K562 (cell line): ENCODE data around the gene PLA2G4A.

Experiments used
- BRCA1 ChIP-seq, 2 experiments: fragments of 450-650 bp in 1 of 2; sonication (generic) in 1 of 2; formaldehyde crosslinking in 1 of 2; IDR thresholded peaks; 2 replicates each; pipeline versions ENCODE4 v1.5.0 to v1.6.1; 2017 to 2020; ENCODE audit warnings: mild to moderate bottlenecking in 1 of 2, missing genetic modification reagents in 1 of 2
- CHD2 ChIP-seq: IDR thresholded peaks from 2 replicates; pipeline ENCODE4 v1.6.1; 2011; ENCODE audit warnings: low read depth, low read length
- IRF1 ChIP-seq: sonication (generic); formaldehyde crosslinking; IDR thresholded peaks from 2 replicates; pipeline ENCODE4 v1.8.0; 2022; ENCODE audit warnings: missing genetic modification reagents, mild to moderate bottlenecking, borderline replicate concordance
- PYGO2 ChIP-seq: fragments of 450-650 bp; IDR thresholded peaks from 2 replicates; pipeline ENCODE4 v1.6.1; 2016; ENCODE audit warnings: mild to moderate bottlenecking, missing genetic modification characterization, moderate library complexity, missing compliant biosample characterization
- TCF7L2 ChIP-seq: fragments of 150-350 bp; IDR thresholded peaks from 2 replicates; pipeline ENCODE4 v1.6.1; 2016; ENCODE audit warnings: low read depth, mild to moderate bottlenecking, low read length, moderate library complexity
- TF ChIP-seq, protein P1 (sequence below), 3 experiments: IDR thresholded peaks in 2 of 3; conservative IDR thresholded peaks in 1 of 3; 2 replicates each; pipeline ENCODE4 v1.5.1; 2011 to 2012; ENCODE audit warnings: low read length in 3 of 3, mild to moderate bottlenecking in 3 of 3, control low read depth in 2 of 3, improper control_type of control experiment in 1 of 3, inconsistent platforms in 1 of 3, low read depth in 1 of 3, mixed read lengths in 1 of 3, moderate library complexity in 1 of 3; ENCODE audit not compliant: insufficient read depth in 2 of 3
- TF ChIP-seq, protein P2 (sequence below), 2 experiments: fragments of 450-650 bp in 1 of 2; sonication (generic) in 1 of 2; formaldehyde crosslinking in 1 of 2; IDR thresholded peaks; 2 replicates each; pipeline versions ENCODE4 v1.7.1 to v1.9.0; 2016 to 2022; ENCODE audit warnings: inconsistent platforms in 1 of 2, mild to moderate bottlenecking in 1 of 2, missing genetic modification reagents in 1 of 2

- TF ChIP-seq, protein P1, sequence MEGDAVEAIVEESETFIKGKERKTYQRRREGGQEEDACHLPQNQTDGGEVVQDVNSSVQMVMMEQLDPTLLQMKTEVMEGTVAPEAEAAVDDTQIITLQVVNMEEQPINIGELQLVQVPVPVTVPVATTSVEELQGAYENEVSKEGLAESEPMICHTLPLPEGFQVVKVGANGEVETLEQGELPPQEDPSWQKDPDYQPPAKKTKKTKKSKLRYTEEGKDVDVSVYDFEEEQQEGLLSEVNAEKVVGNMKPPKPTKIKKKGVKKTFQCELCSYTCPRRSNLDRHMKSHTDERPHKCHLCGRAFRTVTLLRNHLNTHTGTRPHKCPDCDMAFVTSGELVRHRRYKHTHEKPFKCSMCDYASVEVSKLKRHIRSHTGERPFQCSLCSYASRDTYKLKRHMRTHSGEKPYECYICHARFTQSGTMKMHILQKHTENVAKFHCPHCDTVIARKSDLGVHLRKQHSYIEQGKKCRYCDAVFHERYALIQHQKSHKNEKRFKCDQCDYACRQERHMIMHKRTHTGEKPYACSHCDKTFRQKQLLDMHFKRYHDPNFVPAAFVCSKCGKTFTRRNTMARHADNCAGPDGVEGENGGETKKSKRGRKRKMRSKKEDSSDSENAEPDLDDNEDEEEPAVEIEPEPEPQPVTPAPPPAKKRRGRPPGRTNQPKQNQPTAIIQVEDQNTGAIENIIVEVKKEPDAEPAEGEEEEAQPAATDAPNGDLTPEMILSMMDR (IDR thresholded peaks at IDR 0.05 in 2 of 3, conservative IDR thresholded peaks at IDR 0.05 in 1 of 3; ENCODE audit: insufficient read depth in 2 of 3, low read depth in 1 of 3, low read length in 3 of 3), result no peak
- TF ChIP-seq PYGO2 (no peak), CHD2 (no peak), TCF7L2 (no peak), BRCA1 (IDR thresholded peaks at IDR 0.05) (no peak), BRCA1 (CRISPR knock-in tag; IDR thresholded peaks at IDR 0.05) (no peak), IRF1 (CRISPR knock-in tag) (no peak)
- TF ChIP-seq, protein P2, sequence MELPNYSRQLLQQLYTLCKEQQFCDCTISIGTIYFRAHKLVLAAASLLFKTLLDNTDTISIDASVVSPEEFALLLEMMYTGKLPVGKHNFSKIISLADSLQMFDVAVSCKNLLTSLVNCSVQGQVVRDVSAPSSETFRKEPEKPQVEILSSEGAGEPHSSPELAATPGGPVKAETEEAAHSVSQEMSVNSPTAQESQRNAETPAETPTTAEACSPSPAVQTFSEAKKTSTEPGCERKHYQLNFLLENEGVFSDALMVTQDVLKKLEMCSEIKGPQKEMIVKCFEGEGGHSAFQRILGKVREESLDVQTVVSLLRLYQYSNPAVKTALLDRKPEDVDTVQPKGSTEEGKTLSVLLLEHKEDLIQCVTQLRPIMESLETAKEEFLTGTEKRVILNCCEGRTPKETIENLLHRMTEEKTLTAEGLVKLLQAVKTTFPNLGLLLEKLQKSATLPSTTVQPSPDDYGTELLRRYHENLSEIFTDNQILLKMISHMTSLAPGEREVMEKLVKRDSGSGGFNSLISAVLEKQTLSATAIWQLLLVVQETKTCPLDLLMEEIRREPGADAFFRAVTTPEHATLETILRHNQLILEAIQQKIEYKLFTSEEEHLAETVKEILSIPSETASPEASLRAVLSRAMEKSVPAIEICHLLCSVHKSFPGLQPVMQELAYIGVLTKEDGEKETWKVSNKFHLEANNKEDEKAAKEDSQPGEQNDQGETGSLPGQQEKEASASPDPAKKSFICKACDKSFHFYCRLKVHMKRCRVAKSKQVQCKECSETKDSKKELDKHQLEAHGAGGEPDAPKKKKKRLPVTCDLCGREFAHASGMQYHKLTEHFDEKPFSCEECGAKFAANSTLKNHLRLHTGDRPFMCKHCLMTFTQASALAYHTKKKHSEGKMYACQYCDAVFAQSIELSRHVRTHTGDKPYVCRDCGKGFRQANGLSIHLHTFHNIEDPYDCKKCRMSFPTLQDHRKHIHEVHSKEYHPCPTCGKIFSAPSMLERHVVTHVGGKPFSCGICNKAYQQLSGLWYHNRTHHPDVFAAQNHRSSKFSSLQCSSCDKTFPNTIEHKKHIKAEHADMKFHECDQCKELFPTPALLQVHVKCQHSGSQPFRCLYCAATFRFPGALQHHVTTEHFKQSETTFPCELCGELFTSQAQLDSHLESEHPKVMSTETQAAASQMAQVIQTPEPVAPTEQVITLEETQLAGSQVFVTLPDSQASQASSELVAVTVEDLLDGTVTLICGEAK (IDR thresholded peaks at IDR 0.05), result no peak
- TF ChIP-seq, protein P2 (CRISPR knock-in tag; IDR thresholded peaks at IDR 0.05), result no peak
Observed at GRCh38 chr1:186878356-186878755, 49.6 kb downstream of the PLA2G4A start.
